ENCODE data around the gene RABEP1.
A peak's percentile ranks its signal among the peaks of the same experiment; 100 is the strongest.
"Not testable (repeated sequence)": the region's sequence is repeated elsewhere in the genome, so short reads cannot be mapped to it uniquely, and the experiment has no call there.

RABEP1 gene

DNA sequence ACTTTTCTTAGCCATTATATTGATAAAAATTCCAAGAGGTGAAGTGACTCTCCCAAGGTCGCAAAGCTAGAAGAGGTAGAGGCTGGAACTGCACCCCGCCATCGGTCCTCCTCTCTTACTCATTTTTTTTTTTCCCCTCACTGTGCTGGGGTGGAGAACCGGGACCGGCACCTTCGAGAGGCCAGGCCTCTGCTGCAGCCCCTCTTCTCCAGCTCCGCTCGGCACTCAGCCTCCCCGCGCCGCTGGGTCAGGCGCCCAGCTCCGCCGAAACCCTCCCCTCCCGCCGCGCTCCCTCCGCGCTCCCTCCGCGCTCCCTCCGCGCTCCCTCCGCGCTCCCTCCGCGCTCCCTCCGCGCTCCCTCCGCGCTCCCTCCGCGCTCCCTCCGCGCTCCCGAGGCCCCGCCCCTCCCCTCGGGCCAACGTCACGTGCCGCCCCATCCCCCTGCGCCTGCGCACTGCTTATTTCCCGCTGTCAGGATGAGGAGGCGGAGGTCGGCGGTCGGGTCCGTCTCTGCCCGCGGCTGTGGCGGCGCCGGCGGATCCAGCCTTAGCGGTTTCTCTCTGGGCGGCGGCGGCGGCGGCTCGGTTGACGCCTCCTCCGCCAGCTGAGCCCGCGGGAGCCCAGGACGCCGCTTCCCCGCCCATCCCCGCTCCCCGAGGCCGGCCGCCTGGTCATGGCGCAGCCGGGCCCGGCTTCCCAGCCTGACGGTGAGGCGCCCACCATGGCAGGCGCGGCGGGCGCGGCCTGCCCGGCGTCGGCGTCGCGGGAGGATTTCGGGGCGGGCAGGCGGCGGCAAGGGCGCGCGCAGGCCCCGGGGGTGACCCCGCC lies at the start of gene RABEP1:
TSS of gene RABEP1 (plus strand) at position 471 of the 828 bp plus-strand sequence. CDS start at position 674, 203 bp downstream.
- DNase-seq, result peak; percentile 95

- DNase-seq, result not testable (repeated sequence)
Observed at GRCh38 chr17:5233492-5233891, 48.6 kb upstream of the RABEP1 start.

DNA sequence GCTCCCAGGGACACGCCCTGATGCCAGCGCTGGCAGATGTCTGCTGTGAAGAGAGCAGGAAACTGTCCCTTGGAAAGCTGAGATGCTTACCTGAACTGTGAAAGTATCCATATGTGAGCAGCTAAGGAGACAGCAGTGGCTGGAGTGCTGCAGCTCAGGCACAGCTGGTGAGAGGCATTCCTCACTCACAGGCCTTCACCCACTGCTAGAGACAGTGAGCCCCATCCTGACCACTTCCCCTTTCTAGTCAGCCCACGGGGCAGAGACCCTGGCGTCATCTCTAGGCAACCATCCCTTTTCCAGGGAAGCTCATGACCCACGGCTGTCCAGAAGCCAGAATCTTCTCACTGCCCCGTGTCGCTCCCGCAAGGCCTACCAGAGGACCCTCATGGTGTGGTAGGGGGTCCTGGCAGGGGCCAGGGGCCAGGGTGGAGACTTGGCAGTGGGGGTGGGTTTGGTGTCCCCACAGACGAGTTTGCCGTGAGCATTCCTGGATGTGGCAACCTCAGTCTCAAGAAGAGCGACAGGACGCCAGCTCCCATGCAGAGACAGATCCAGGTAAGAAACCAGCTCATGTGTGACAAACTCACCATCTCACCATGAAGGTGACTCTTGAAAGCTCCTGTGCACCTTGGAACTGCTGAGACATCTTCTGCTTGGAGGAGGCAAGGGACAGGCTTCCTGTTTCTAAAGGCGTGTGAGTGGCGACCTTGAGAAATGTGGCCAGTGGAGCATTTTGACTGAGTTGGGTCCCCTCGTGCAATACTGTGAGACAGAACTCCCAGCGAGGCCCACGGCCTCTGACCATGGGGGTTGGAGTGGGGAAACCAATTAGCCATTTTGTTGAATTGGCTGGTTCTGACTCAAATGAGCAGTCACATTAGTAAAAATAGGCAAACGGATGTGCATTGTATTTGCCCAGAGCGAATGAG lies 47.2 kb upstream of the RABEP1 start, which contains the start of gene SCIMP:
TSS of gene SCIMP (minus strand) at position 216 of the 932 bp plus-strand sequence. CDS start at position 111, 105 bp downstream.
- DNase-seq, result no peak

DNA sequence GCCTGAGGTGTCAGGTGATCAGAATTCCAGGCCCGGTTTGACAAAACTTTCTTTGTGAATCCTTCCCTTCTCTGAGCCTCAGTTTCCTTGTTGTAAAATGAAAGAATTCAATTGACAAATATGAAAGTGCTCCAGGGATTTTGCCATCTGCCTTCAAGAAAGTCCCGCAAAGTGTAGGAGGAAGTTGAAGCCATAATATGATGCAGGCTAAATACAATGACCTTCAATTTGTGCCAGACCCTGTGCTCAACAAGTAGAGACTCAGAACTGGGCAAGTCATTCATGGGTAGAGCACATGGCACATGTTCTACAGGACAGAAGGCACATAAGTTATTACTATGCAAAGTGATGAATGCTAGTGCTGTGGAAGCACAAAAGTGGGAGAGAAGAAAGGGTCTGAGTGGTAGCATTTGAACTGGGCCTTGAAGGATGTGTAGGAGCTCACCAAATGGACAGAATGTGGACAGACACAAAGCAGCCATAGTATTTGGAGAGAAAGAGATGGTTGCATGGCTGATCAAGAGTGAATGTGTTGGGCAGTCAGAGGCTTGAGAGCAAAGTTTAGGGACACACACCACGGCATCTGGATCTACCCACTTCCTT lies 45.0 kb upstream of the RABEP1 start:
- no peak for DNase-seq

DNA sequence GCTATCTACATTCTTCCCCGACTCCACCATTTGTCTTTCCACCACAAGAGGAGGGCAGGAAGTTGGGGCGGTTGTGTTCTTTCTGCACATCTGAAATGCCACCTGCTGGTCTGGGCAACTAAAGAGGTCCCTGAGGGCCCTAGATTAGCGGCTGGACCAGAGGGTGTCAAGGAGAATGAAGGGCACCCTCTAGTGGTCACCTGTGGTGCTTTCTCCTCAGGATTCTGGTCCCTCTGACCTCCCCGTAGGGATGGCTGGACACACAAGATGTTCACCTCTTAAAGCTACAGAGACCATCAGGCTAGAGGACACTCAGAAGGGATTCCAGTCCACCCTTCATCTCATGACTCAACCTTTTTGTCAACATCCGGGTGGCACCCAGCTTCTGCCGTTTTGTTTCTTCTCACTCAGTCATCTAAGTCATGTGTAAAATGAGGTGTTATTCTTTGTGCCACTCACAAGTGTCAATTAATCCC lies 44.5 kb upstream of the RABEP1 start:
- peak; percentile 10 for DNase-seq

DNA sequence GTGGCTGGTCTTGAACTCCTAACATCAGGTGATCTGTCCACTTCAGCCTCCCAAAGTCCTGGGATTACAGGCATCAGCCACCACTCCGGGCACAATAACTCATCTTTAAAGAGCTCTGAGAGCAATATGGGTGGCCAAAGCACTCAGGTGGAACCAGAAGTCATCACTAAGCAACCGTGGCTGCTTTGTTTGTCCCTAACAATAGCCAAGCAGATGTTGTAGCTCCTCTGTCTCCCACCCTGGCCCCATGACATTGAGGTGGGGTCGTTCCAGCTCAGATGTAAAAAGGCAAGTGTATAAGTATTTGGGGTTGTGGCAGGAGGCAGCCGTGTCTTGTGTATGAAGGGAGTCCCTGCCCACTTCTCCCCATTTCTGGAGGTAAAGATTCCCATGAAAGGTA lies 43.8 kb upstream of the RABEP1 start:
- no peak for DNase-seq

DNA sequence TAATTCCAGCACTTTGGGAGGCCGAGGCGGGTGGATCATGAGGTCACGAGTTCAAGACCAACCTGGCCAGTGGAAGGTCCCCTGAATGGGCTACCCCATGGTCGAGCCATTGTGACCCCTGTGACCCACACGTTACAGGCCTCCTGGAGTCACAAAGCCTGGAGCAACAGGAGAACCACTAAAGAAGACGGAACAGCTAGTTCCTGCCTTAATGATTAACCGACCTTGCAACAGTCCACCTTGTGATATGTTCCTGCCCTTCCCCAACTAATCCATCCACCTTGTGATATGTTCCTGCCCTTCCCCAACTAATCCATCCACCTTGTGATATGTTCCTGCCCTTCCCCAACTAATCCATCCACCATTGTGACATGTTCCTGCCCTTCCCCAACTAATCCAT lies 42.3 kb upstream of the RABEP1 start:
- DNase-seq, result not testable (repeated sequence)

DNA sequence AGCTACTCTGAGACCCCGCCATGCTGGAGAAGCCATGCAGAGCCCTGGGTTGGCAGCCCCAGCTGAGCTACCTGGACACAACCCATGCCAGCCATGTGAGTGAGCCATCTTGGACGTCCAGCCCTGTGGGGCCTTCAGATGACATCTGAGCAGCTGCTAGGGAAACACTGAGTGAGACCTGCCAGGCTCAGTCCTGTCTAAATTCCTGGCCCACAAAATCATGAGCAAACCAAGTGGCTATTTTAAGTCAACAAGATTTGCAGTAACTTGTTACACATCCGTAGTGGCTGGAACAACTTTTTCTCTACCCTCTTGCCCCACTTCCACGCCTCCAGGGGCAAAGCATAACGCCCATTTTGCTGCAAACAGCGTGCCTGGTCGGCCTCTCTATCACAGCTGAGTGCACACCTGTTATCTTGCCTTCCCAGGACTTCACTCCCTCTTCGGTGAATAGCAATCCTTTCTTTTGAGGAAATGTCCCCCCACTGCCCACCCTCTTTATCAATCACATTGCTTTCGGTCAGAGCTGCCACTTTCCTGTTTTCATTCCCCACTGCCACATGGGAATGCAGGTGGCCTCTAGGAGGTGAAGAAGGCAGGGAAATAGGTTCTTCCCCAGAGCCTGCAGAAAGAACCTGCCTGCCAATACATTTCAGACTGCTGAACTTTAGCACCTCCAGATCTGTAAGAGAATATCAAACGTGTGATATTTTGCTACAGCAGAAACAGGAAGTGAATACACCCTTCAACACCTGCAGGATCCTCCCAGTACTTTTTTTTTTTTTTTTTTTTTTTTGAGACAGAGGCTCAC lies 40.0 kb upstream of the RABEP1 start:
- peak; percentile 8 for DNase-seq

DNA sequence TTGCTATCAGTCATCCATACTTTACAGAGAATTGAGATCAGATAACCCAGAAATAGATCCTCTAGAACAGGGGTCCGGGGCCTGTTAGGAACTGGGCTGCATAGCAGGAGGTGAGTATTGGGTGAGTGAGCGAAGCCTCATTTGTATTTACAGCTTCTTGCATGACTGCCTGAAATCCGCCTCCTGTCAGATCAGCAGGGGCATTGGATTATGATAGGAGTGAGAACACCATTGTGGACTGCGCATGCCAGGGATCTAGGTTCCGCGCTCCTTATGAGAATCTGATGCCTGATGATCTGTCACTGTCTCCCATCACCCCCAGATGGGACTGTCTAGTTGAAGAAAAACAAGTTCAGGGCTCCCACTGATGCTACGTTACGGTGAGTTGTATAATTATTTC lies 34.5 kb upstream of the RABEP1 start:
- DNase-seq, result no peak

GRCh38 chr17:5248821-5249479 lies 33.1 kb upstream of the RABEP1 start:
- DNase-seq, result no peak

- peak; percentile 42 for DNase-seq
Observed at GRCh38 chr17:5249615-5250014, 32.5 kb upstream of the RABEP1 start.

DNA sequence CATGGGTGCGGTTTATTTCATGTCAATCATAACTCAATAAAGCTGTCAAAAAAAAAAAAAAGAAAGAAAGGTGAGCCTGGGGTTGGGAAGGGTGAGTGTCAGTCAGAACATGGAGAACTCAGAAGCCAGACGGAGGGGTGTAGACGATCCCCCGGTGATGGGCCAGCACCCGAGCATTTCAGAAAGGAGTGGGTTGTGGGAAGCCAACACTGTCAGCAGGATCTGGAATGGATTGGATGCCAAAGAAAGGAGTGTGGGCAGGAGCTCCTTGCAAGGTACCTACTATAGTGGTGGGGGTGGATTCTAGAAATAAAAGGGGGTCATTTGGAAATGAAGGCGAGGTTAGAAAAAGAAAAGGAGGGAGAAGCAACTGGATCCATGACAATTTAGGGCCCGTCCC lies 27.7 kb upstream of the RABEP1 start:
- no peak for DNase-seq

DNA sequence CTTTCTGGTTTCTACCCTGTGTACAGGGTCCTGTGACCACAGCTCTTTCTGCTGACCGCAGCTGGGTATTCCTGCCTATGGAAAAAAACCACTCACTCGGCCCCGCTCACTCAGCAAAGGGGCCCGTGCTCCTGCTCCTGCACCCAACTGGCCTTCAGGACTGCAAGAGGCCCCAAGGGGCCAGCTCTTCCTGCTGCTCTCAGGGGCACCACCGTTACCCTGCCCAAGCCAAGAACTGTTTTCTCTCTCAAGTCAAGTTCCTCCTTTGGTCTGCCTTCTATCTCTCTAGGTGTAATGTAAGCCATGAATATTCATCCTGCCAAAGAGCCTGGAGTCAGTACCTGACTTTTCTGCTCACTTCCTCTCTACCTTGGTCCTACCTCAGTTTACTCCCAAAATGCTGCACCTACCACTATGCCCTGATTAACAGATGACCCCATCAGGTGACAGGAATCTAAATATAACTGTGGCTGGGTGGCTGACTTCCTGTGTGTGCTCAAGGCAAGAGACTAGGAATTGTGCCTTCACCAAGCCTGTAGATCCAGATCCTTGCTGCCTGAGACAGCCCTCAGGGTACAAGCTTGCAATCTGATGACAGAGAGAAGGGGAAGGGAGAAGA lies 27.1 kb upstream of the RABEP1 start:
- DNase-seq, result no peak

GRCh38 chr17:5257124-5257523 lies 25.0 kb upstream of the RABEP1 start:
- no peak for DNase-seq

GRCh38 chr17:5260542-5260941 lies 21.5 kb upstream of the RABEP1 start:
- DNase-seq, result no peak

- DNase-seq, result no peak
Observed at GRCh38 chr17:5262416-5262991, 19.6 kb upstream of the RABEP1 start.

- no peak for DNase-seq
Observed at GRCh38 chr17:5263441-5263840, 18.6 kb upstream of the RABEP1 start.

- no peak for DNase-seq
Observed at GRCh38 chr17:5264893-5265292, 17.2 kb upstream of the RABEP1 start.

GRCh38 chr17:5269241-5269960 lies 12.7 kb upstream of the RABEP1 start:
- DNase-seq, result no peak

DNA sequence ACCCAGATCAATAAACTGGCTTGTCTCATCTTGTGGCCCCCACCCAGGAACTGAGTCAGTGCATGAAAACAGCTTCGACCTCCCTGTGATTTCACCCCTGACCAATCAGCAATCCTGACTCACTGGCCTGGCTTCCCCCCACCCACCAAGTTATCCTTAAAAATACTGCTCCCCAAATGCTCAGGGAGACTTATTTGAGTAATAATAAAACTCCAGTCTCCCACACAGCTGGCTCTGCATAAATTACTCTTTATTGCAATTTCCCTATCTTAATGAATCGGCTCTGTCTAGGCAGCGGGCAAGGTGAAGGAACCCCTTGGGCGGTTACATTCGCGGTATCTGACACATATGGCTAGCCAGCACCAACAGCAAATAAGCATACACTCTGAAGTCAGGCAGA lies 9.8 kb upstream of the RABEP1 start:
- DNase-seq, result peak; percentile 11
